NCI-H1436 (cell line): ENCODE measurements around the gene TIMM23.
"Not testable (repeated sequence)": the region's sequence is repeated elsewhere in the genome, so short reads cannot be mapped to it uniquely, and the experiment has no call there.

Source experiments
- DNase-seq: peaks from one replicate; lab custom pipeline; 2025; lab: John Stamatoyannopoulos, UW

TIMM23 gene, protein sequence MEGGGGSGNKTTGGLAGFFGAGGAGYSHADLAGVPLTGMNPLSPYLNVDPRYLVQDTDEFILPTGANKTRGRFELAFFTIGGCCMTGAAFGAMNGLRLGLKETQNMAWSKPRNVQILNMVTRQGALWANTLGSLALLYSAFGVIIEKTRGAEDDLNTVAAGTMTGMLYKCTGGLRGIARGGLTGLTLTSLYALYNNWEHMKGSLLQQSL

DNA sequence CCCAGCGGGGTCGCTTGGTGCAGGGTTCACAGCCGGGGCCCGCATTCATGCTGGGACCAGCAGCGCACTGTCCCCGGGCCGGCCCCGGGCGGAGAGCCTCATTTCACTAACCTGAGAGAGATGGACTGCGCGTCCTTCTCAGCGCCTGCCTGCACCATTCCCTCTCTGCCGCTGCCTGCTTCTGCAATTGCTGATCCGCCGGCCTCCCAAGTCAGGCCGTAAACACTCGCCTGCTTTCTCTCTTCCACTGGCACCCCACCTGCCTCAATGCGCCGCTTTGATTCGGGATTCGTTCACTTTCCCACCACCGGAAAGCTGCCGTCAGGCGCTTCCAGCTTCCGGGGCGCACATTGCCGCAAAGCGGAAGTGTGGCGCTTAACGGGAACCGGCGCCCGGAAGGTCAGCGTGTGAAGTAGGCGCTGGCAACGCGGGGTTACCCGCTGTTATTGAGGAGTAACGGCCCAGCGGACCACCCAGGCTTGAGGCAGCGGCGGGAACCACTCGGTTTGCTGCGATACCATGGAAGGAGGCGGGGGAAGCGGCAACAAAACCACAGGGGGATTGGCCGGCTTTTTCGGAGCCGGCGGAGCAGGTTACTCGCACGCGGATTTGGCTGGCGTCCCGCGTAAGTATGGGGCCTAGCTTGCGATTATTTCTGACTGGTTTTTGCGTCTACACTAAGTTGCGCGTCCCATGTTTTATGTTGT lies at the start of gene TIMM23:
Gene TIMM23, plus strand, starts transcription at position 384 of the 707 bp plus-strand sequence. Its CDS starts 136 bp downstream, at position 520.
- DNase-seq: peak; percentile 78

DNA sequence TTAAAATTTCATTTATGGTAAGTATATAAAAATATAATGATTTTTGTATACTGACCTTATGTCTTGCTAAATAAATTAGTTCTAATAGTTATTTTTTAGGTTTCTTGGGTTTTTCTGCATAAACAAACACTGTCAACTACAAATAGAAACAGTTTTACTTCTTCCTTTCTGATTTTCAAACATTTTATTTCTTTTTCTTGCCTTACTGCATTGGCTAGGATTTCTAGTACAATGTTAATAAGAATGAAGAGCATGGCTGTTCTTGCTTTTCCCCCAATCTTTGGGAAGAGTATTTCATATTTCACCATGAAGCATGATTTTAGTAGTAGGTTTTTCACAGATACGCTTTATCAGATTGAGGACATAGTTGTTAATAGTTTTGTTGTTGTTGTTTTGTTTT lies 45.5 kb upstream of the TIMM23 start:
- DNase-seq: not testable (repeated sequence)

DNA sequence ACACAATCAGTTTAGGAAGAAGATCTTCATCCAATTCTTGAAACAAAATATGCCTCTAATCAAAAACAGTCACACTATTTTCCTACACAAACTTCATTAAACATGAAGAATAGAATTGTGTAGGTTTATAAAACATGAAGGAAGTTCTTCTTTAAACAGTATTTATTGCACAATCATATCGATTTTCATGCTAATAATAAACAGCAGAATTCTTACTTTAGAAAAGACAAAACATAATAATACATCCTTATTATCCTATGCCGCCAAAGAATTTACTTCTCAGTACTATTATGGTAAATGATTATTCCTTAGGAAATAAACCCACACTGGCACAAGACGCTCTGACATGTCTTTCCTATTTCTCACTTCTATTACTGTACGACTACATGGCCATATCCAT lies 41.0 kb upstream of the TIMM23 start:
- not testable (repeated sequence) for DNase-seq

DNA sequence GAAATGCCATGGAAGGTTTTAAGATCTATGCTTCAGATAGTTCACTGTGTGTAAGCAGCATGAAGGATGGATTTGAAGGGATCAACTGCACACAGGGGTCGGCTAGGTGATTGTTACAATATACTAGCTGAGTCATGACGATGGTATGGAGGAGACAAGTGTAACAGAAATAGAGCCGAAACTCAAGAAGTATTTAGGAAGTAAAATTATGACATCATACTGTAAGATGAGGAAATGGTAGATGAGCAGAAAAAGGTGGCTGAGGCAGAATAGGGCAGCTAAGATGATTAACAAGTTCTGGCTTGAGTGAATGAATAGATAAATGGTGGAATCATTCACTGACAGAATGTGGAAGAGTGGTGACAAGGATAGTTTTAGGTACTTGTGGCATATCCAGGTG lies 37.5 kb upstream of the TIMM23 start:
- not testable (repeated sequence) for DNase-seq

DNA sequence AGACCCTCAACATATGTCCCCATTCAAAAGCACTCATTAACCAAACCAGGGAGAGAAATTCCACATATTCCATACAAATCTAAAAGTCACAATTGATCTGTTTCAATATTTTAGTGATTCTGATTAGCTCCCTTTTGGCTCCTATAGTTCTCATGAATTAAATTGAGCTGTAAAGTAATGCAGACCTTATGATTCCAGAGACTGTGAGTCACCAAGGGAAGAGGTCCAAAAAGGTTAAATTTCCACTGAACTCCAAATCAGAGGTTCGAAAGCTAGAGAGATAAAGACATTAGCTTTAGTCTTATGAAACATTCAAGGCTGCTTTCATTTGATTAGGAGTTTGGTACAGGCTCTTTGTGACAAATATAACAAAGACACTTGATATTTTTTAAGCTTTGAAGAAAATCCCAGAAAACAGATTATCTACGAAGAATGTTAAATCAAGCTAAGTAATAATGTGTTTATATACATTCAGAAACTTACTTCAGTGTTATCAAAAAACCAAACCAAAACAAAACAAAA lies 33.1 kb upstream of the TIMM23 start:
- not testable (repeated sequence) for DNase-seq

DNA sequence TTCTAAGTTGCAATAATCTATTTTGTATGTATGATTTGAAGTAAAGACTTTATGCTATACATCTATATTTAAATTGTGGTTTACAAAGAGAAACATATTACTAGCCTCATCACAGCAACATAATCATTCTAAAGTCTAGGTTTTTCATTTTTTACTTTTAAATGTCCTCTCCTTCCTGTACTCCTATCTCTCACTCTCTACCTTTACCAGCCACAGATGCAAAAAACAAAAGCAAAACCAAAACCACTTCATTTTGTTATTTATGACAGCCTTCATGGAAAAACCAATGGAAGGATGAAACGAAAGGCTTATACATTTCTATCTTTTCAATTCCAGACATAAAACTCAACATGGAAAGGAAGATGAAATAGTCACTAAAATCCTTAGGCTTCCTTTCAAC lies 31.1 kb upstream of the TIMM23 start:
- not testable (repeated sequence) for DNase-seq

DNA sequence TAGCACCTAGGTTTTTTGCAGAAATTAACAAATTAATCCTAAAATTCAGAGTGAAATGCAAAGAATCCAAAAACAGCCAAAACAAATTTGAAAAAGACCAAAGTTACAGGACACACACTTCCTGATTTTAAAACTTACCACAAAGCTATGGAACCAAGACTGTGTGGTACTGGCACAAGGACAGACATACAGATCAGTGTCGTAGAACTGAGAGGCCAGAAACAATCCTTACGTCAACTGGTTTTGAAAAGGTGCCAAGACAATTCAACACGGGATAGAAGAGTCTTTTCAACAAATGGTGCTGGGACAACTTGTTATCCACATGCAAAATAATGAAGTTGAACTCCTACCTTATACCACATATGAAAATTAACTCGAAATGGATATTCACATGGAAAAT lies 26.8 kb upstream of the TIMM23 start:
- DNase-seq: not testable (repeated sequence)

DNA sequence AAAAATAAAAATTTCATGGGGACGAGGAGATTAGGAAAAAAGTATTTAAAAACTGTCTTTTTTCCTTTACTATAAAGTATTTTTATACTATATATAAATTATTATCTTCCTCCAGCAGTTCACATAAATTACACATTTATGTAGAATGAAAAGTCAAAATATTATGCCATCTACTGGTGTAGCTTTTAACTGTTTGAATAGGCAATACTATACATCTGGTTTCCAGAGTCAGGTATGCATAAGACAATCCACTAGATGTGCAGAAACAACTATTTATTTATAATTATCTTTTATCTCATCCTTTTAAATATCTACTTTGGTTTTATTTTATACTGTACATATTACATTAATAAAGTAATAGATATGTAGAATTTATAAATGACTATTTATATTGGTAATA lies 24.9 kb upstream of the TIMM23 start:
- DNase-seq: not testable (repeated sequence)

DNA sequence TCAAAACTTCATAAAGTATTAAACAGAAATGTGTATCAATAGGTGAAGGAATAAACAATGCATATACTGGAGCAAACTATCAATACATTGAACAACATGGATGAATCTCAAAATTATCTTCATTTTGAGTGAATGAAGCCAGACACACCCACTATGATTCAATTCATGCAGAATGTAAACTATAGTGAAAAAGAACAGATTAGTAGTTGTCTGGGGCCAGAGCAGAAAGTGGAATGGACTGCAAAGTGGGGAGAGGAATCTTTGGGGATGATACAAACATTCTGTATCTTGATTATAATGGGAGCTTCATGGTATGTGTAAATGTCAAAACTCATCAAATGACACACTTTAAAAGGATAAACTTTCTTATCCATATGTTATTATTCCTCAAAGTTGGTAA lies 23.5 kb upstream of the TIMM23 start:
- not testable (repeated sequence) for DNase-seq

DNA sequence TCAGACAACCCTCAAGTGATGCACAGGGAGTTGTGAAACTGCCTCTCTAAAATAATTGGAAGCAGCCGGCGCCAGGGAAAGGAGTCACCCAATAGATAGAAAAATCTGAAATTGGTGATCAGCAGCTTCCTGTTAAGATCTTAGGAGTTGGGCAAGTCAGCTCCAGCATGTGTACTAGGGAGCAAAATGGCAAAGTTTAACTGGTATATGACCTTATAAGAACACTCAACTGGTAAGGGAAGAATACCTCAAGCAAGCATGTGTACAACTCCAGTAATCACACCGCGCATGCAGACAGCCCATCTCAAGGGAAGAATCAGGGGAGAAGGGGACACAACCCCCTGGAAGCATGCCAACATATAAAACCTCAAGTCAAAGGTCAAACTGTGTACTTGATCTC lies 17.9 kb upstream of the TIMM23 start:
- not testable (repeated sequence) for DNase-seq

DNA sequence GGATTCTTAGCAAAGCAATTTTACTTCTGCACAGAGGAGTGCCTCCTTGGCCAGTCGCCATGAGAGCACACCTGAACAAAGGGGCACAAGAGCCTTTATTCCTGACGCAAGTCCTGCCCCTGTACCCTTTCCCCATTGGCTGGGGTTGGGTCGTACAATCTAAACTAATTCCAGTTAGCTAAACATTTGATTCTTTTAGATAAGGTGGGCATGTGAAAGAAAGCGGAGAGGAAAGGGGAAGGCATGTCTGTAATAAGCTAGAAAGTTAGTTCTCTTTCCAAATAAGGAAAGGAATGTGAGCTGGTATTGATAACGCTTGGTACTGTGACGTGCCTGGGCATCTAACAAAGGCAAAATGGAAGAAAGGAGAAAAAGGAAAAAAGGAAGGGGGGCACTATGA lies 15.7 kb upstream of the TIMM23 start:
- DNase-seq: not testable (repeated sequence)

DNA sequence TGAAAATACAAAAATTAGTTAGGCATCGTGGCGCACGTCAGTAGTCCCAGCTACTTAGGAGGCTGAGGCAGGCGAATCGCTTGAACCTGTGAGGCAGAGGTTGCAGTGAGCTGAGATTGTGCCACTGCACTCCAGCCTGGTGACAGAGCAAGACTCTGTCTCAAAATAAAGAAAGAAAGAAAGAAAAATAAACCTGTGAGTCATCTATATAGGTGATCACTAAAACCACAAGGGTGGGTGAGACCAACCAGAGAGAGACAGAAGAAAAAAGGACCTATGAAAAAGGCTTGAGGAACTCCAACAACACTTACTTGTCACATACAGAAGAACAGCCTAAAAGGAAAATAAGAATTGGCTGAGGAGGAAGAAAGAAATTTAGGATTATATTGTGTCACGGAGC lies 14.4 kb upstream of the TIMM23 start:
- not testable (repeated sequence) for DNase-seq

DNA sequence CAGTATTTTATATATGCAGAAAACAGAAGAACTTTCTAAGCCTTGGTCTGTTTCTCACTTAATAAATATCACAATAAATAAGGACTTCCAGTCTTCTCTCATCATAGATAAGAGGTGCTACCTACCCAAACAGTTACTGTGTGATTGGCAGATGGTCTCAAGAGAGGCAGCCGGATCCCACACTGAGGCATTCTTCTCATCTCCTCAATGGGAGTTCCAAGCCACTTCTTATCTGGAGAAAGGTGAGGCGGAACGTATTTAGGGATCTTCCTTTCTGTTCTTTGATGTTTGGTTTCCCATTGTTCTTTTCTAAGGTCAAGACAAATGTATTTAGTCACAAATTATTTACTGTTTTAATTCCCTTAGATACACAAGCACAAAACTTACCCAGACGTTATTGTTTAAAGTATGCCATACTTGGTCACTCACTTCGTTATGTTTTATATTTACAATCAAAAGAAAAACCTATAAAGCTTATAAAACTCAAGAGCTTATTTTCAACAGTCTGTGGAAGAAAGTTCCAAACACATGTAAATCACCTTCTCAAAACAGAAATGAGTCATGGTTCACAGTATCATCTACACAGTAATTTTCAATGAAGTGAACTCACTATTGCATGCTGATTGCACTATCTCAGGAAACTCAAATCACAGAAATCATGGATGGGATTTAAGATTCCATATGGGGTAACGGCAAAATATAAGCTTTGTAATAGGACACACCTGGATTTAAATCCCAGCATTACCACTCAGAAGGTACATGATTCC lies 9.4 kb upstream of the TIMM23 start:
- not testable (repeated sequence) for DNase-seq

DNA sequence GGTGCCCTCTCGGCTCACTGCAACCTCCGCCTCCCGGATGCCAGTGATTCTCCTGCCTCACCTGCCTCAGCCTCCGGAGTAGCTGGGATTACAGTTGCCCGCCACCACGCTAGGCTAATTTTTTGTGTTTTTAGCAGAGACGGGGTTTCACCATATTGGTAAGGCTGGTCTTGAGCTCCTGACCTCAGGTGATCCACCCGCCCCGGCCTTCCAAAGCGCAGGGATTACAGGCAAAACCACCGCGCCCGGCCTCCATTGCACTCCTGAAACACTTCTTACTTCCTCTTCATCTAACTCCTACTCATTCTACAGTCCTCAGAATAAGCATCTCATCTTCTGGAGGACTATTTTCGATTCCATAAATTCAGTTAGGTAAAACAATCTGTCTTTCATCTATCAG lies 1.3 kb upstream of the TIMM23 start:
- not testable (repeated sequence) for DNase-seq

DNA sequence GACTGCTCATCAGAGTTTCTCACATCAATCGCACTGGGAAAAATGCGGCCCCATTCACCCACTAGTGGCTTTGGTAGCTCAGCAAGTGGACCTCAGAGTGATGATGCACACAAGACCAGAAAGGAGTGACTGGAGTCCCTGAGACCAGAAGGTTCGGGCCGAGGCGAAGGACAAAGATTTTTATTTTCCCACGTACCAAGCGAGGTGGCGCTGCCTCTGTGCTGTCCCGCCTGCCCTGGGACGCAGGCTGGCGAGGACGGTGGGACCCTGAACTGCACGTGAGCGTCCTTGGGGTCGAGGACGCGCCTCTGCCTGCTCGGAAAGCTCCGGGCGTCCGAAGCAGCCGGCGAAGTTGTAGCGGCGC lies 565 bp upstream of the TIMM23 start:
- DNase-seq: not testable (repeated sequence)

DNA sequence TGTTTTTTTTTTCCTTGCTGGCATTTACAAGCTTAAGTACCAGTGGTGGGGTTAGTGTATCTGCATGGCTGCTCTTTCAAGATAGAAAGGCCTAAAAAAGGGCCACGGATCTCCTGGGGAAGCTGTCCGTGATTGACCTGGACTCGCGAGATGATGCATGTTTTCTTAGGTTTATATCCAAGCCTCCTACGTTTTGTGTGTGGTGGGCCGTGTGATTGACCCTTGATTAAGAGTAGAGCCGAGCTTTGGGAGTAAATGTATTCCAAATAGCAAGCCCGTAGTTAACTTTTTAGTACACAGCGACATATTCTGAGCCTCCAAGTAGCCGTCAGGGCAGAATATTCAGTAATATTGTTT lies 502 bp downstream of the TIMM23 start:
- not testable (repeated sequence) for DNase-seq

DNA sequence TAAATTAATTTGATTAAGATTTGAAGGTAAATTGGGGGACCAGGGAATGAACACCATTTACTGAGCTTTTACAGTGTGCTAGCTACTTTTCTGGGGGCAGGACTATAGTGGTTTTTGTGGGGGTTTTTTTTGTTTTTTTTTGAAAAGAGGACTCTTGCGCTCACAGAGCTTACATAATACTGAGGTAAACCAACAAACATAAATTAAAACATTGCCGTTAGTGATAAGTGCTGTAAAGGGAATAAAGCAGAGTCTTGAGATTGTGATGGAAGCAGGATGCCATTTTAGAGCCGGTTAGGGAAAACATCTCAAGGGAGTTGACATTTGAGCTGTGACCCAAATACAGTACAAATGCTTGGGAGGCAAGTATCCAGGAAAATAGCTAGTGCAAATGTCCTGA lies 1.8 kb downstream of the TIMM23 start:
- DNase-seq: not testable (repeated sequence)

DNA sequence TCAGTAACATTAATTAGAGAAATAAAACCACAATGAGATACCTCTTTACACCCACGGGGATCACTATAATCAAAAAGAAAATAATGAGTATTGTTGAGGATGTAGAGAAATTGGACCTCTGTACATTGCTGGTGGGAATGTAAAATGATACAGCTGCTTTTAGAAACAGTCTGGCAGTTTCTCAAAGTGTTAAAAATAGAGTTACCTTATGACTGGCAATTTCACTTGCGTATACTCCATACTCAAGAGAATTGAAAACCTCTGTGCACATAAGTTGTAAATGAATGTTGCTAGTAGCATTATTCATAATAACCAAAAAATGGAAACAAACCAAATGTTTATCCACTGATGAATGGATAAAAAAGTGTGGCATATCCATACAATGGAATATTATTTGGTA lies 6.3 kb downstream of the TIMM23 start:
- not testable (repeated sequence) for DNase-seq

DNA sequence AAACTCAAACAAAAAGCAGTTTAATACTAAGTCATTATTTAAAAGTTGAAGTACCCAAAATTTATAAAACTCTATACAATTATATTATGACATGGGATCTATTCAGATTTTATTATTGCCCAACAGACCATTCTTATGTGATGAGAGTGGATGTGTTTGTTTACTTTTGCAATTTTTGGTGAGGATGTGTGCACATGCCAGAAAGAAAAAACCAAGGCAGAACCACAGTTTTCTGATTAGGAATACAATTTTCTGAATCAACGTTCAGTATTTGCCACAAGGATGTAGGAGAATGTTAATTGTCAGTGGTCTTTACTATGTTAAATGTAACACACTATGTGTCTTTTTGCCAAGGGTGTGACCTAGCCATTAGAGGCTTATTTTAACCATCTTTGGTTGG lies 9.1 kb downstream of the TIMM23 start:
- not testable (repeated sequence) for DNase-seq

DNA sequence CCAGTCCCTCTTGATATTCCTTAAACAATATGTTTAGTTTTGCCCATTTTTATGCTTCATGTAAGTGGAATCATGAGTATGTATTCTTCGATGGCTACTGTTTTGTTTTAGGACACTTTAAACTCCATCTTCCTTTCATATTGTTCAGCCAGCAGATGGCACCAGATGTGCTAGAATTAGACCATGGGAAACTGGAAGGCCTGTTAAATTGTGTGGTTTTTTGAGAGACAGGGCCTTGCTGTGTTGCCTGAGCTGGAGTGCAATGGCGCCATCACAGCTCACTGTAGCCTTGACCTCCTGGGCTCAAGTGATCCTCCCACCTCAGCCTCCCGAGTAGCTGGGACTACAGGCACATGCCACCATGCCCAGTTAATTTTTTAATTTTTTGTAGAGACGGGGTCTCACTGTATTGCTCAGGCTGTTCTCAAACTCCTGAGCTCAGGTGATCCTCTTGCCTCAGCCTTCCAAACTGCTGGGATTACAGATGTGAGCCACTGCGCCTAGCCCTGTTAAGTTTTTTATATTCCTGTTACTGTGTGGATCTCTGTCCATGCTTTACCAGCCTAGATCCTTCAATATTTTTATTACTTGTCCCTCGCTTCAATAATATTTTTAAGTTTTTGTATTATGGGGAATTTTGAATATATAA lies 11.4 kb downstream of the TIMM23 start:
- not testable (repeated sequence) for DNase-seq

DNA sequence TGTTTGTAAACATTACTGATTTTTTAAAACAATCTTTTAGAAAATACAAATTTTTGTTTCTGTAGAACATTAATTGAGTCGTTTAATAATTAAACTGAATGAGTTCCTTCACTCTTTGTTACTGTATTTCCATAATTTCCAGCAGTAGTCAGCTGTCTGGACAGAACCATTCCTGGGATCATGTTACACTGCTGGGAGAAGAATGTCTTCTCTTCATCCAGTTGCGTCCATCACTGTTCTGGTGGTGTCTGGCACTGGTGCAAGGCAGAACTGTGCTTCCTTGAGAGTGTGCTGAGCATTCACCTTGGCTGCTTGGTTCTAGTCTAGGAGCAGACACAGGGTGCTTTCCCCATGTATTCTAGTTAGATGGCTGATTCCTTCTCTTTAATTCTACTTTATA lies 12.2 kb downstream of the TIMM23 start:
- not testable (repeated sequence) for DNase-seq

DNA sequence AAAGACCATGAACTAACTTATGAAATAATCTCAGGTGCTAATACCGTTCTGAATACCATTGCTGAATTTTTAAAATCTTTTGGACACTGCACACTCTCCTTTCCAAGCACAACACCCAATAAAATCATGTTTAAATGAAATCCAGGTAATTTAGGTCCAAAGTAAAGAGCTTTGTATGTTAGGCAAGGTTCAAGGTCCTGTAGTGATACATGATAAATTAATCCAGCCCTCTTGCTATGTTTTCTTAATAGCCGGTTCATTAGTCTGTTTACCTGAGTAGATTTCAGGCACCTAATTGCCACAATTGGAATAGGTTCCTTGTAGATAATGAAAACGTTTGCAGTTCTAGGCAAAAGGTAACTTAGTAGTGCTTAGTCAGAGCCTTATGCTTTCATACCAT lies 13.3 kb downstream of the TIMM23 start:
- DNase-seq: not testable (repeated sequence)
